ENCODE results near the gene CARD10.

CARD10 gene

DNA sequence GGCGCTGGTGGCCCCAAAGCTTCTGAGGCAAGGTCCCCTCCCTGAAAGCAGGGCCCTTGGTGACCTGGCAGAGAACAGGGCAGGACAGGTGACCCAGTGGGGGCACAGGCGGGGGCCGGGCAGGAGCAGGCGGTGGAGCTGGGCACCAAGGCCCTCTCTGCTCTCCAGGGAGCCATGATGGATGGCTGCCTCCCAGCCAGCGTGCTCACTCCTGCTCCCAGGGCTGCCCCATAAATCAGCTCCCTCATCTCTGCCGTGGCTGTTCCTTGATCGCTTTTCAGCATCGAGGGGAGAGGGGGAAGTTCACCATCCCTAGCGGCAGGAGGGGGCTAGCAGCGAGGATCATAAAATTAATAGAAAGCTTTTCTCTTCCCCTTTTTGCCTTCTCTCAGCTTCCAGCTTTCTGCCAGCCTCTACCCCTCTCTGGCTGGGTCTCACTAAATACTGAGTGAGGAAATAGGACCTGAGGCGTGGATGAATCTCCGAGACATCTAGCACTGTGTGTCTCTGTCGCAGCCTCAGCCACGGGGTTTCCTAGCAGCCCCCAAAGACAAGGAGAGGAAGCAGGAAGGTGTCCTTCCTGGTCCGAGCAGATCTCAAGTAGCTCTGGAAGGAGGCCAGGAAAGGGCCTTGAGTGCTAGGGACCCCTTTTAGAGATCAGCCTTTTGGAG is 69.7 kb downstream of the CARD10 start:
- H3K27ac ChIP-seq, result no peak overlapping the region
- TF ChIP-seq, protein P1, sequence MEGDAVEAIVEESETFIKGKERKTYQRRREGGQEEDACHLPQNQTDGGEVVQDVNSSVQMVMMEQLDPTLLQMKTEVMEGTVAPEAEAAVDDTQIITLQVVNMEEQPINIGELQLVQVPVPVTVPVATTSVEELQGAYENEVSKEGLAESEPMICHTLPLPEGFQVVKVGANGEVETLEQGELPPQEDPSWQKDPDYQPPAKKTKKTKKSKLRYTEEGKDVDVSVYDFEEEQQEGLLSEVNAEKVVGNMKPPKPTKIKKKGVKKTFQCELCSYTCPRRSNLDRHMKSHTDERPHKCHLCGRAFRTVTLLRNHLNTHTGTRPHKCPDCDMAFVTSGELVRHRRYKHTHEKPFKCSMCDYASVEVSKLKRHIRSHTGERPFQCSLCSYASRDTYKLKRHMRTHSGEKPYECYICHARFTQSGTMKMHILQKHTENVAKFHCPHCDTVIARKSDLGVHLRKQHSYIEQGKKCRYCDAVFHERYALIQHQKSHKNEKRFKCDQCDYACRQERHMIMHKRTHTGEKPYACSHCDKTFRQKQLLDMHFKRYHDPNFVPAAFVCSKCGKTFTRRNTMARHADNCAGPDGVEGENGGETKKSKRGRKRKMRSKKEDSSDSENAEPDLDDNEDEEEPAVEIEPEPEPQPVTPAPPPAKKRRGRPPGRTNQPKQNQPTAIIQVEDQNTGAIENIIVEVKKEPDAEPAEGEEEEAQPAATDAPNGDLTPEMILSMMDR (IDR thresholded peaks at IDR 0.05), result no peak
- no peak for DNase-seq (ENCODE audit: low spot score)
- H3K4me3 ChIP-seq, result no peak overlapping the region

DNA sequence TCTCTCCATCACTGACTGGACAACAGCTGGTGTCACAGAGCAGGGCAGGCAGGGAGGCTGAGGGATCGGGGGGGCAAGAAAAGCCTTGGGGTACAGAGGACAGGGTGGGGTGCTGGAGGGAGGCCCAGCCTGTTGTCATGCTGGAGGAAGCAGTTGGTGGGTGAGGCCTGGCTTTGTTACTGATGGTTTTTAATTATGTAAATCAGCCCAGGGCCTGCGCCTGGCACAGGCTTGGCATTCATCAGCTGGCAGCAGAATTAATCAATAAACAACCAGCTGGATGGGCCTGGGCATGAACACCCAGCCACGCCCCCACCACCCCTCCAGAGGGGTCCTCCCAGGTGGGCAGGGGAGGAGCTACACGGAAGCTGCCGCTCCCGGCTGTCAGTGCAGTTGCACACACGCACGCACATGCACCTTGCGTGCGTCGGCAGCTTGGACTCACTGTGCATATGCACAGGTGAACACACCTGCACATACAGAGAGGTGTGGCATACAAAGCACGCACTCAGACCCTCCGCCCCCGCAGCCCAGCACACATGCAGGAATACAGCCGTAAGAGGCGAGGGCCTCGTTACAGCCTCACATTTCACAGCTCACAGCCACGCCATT is 70.6 kb downstream of the CARD10 start:
- no peak overlapping the region for H3K4me3 ChIP-seq
- TF ChIP-seq, protein P1 (IDR thresholded peaks at IDR 0.05), result no peak
- no peak overlapping the region for H3K27ac ChIP-seq
- no peak for DNase-seq (ENCODE audit: low spot score)

DNA sequence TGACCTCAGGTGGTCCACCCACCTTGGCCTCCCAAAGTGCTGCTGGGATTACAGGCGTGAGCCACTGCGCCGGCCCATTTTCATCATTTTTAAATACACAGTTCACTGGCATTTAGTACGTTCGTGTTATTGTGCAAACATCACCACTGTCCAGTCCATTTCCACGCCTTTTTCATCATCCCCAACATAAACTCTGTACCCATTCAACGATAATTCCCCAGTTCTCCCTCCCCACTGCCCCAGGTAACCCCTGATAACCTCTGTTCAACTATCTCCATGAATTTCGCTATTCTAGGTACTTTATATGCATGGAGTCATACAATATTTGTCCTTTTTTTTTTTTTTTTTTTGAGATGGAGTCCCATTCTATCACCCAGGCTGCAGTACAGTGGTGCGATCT is 73.7 kb downstream of the CARD10 start:
- DNase-seq (ENCODE audit: low spot score), result no peak
- Histone ChIP-seq H3K27ac (no peak overlapping the region), H3K4me3 (no peak overlapping the region)
- TF ChIP-seq, protein P1 (IDR thresholded peaks at IDR 0.05), result no peak

DNA sequence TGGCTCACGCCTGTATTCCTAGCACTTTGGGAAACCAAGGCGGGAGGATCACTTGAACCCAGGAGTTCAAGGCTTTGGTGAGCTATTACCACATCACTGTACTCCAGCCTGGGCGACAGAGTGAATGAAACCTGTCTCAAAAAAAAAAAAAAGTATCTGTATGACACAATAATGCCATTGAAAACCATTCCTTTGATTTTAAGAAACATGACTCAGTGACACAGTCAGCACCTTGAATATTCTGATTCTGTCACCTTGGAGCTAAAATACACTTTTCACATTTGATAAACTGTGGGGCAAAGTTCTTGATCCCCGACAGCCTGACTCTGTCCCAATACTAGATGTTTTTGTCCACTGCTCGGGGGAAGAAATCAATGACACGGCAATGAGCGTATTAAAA is 75.2 kb downstream of the CARD10 start:
- TF ChIP-seq, protein P1 (IDR thresholded peaks at IDR 0.05), result no peak
- no peak for DNase-seq (ENCODE audit: low spot score)
- no peak overlapping the region for H3K4me3 ChIP-seq
- H3K27ac ChIP-seq, result no peak overlapping the region

DNA sequence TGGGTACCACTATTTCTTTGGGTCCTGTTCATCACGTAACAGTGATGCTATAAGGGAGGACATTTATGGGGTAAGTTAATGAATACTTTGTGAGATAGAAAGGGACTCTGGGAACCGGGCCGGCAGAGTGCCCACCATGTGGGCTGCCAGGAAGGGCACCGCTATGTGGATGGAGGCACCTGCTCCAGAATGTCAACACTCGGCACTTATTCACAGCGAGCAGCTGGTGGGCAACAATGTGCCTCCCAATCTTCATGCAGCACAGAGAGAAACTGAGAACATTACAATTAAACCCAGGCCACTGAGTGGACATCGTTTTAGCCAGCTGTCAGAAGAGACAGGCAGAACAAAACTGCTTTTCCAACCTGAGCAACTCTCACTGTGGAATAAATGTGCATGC is 76.1 kb downstream of the CARD10 start:
- DNase-seq (ENCODE audit: low spot score), result no peak
- H3K27ac ChIP-seq, result no peak overlapping the region
- no peak overlapping the region for H3K4me3 ChIP-seq
- TF ChIP-seq, protein P1 (IDR thresholded peaks at IDR 0.05), result no peak

DNA sequence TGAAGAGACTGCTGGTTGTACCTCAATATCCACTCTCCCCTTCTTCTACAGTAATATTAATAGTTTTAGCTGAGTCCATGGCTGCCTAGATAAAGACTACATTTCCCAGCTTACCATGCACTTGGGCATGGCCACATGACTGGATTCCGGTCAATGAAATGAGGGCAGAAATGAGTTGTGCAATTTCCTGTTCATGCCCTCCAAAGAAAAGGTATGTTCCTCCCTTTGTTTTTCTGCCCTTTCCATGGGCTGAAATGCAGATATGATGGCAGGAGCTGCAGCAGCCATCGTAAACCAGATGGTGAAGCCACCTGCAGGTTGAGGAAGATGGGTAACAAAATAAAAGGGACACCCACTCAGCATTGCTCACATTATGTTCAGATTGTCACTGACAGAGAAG is 76.7 kb downstream of the CARD10 start:
- TF ChIP-seq, protein P1 (IDR thresholded peaks at IDR 0.05), result no peak
- no peak overlapping the region for H3K27ac ChIP-seq
- no peak for DNase-seq (ENCODE audit: low spot score)
- no peak overlapping the region for H3K4me3 ChIP-seq

DNA sequence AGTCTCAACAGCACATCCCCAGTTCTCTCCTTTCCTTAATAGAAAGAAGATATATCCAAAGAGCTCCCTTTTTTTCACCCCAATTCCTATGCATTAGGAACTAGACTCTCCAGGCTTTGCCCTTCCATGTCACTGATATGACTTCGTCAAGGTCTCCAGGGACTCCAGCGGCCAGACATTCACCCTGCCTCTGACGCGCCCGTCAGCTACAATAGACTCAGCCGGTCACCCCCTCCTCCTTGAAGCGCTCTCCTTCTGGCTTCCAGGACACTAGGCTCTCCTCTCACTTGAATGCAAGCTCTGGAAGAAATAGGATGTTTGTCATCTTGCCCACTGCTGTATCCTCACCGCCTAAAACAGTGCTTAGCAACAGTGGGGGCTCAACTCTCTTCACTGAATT is 77.1 kb downstream of the CARD10 start:
- DNase-seq (ENCODE audit: low spot score), result no peak

More for the DNA sequence above, 77.1 kb downstream of the CARD10 start:
- Histone ChIP-seq H3K4me3 (no peak overlapping the region), H3K27ac (no peak overlapping the region)
- TF ChIP-seq, protein P1 (IDR thresholded peaks at IDR 0.05), result no peak

Data from coronary artery (tissue), 2 donors.